Lower leg skin (tissue), 3 donors: ENCODE measurements around the gene TNS3.

Experiments used
- CTCF ChIP-seq, 3 donors: fragments of 450-650 bp; IDR thresholded peaks; one replicate each; pipeline ENCODE4 v1.5.1; 2016; ENCODE audit warnings: antibody characterized with exemption in 3 of 3, mild to moderate bottlenecking in 3 of 3, moderate library complexity in 2 of 3
- POLR2A ChIP-seq, 2 donors: fragments of 450-650 bp; IDR thresholded peaks; one replicate each; pipeline ENCODE4 v1.6.1; 2016 to 2017; ENCODE audit warnings: antibody characterized with exemption in 2 of 2, mild to moderate bottlenecking in 1 of 2, moderate library complexity in 1 of 2

- TF ChIP-seq CTCF (IDR thresholded peaks at IDR 0.05) (no peak), POLR2A (IDR thresholded peaks at IDR 0.05) (no peak)
Observed at GRCh38 chr7:47411281-47411869, 170.5 kb downstream of the TNS3 start.
